HepG2 (cell line): ENCODE measurements around the gene TTC31. TPM values are rescaled to one million over a fixed set of nuclear protein-coding genes. Genes with fewer than 3 reads are reported as not detected.

Source experiments
- ATAC-seq: fragments of 200-7000 bp; cut with Tn5 transposase; 3 replicates; pipeline ENCODE4 v1.9.1; 2020; ENCODE audit warnings: mild to moderate bottlenecking, moderate library complexity
- BruUV-seq: library from RNA; stranded (reverse); fragments of 400-500 nt; replicated peaks from 2 replicates; lab custom pipeline; 2021; lab: Mats Ljungman, UMichigan
- CTCF ChIA-PET: fragments of 300-600 bp; formaldehyde crosslinking; extraction: SDS; loops from one replicate; lab custom pipeline; 2021; ENCODE audit warnings: low total read pairs, inconsistent platforms, low intra/inter-chr PET ratio; lab: Yijun Ruan, JAX
- POLR2A ChIA-PET: fragments of 350-600 bp; sonication (Branson Sonifier 250); formaldehyde crosslinking; loops from one replicate; lab custom pipeline; 2020; ENCODE audit warnings: antibody characterized with exemption, inconsistent platforms; lab: Yijun Ruan, JAX
- DNase-seq: peaks from one replicate; pipeline ENCODE4 v3.0.0-alpha.2; 2015; ENCODE audit warnings: low spot score
- FAIRE-seq: peaks from 3 replicates; lab custom pipeline; 2011; peaks lifted over from hg19 to GRCh38; lab: Jason Lieb, UNC
- H2AFZ ChIP-seq: one replicate; pipeline ENCODE4 v1.6.1; 2011; ENCODE audit warnings: low read length, inconsistent platforms
- H3K27ac ChIP-seq: fragments of 300-600 bp; 3 replicates; pipeline ENCODE4 v1.8.0; 2011; ENCODE audit warnings: mixed run types, mild to moderate bottlenecking, mixed read lengths, low read length, inconsistent platforms; ENCODE audit not compliant: insufficient read depth; ENCODE audit errors: extremely low read length
- H3K27me3 ChIP-seq, 2 experiments: fragments of 200-600 bp in 1 of 2; 2 replicates in 1 of 2; 3 replicates in 1 of 2; pipeline versions ENCODE4 v1.6.0 to v1.8.0; 2011; ENCODE audit warnings: low read length in 2 of 2, mild to moderate bottlenecking in 2 of 2, moderate library complexity in 2 of 2, inconsistent platforms in 1 of 2; ENCODE audit not compliant: insufficient read depth in 2 of 2, control insufficient read depth in 1 of 2
- H3K36me3 ChIP-seq, 2 experiments: fragments of 200-600 bp in 1 of 2; replicated peaks in 1 of 2; 2 replicates in 1 of 2; 3 replicates in 1 of 2; pipeline versions ENCODE4 v1.5.1 to v1.8.0; 2011; ENCODE audit warnings: low read length in 2 of 2, inconsistent platforms in 1 of 2; ENCODE audit not compliant: insufficient read depth in 2 of 2, control insufficient read depth in 1 of 2
- H3K4me1 ChIP-seq: 2 replicates; pipeline ENCODE4 v1.5.1; 2012; ENCODE audit warnings: low read length, inconsistent platforms; ENCODE audit not compliant: insufficient read depth
- H3K4me2 ChIP-seq: 2 replicates; pipeline ENCODE4 v1.6.0; 2011; ENCODE audit warnings: low read depth, low read length, inconsistent platforms
- H3K4me3 ChIP-seq, 3 experiments: fragments of 200-600 bp in 1 of 3; sonication (generic), shearing (Covaris generic) in 1 of 3; replicated peaks in 1 of 3; 2 replicates each; pipeline ENCODE4 v1.5.1; 2011 to 2016; ENCODE audit warnings: low read length in 3 of 3, inconsistent platforms in 2 of 3, low read depth in 2 of 3, mild to moderate bottlenecking in 2 of 3, control low read depth in 1 of 3, mixed read lengths in 1 of 3; ENCODE audit not compliant: insufficient read depth in 1 of 3
- H3K79me2 ChIP-seq: one replicate; pipeline ENCODE4 v1.6.1; 2011; ENCODE audit warnings: low read length, inconsistent platforms; ENCODE audit not compliant: insufficient read depth
- H3K9ac ChIP-seq: 2 replicates; pipeline ENCODE4 v1.6.0; 2011; ENCODE audit warnings: mild to moderate bottlenecking, low read depth, low read length, inconsistent platforms; ENCODE audit not compliant: insufficient read depth
- H3K9me3 ChIP-seq: 2 replicates; pipeline ENCODE4 v1.5.1; 2012; ENCODE audit warnings: mild to moderate bottlenecking, low read length
- H4K20me1 ChIP-seq: 2 replicates; pipeline ENCODE4 v1.6.0; 2011; ENCODE audit warnings: inconsistent platforms, mild to moderate bottlenecking, low read length, moderate library complexity; ENCODE audit not compliant: insufficient read depth
- CHD4 ChIP-seq: fragments of 200-600 bp; sonication (generic); IDR thresholded peaks from 2 replicates; pipeline ENCODE4 v1.7.0; 2017; ENCODE audit warnings: mild to moderate bottlenecking, low read length, borderline replicate concordance
- ELF1 ChIP-seq: sonication (generic); formaldehyde crosslinking; IDR thresholded peaks from 2 replicates; pipeline ENCODE4 v1.4.0; 2020; ENCODE audit warnings: missing genetic modification reagents
- FOXP1 ChIP-seq, 2 experiments: fragments of 450-650 bp in 1 of 2; IDR thresholded peaks; 2 replicates each; pipeline ENCODE4 v1.6.1; 2017 to 2018; ENCODE audit warnings: antibody characterized with exemption in 1 of 2
- HIVEP1 ChIP-seq: sonication (generic); formaldehyde crosslinking; IDR thresholded peaks from 2 replicates; pipeline ENCODE4 v1.4.0; 2020; ENCODE audit warnings: mild to moderate bottlenecking, missing genetic modification reagents
- KDM2A ChIP-seq: sonication (generic); formaldehyde crosslinking; IDR thresholded peaks from 2 replicates; pipeline ENCODE4 v1.4.0; 2020; ENCODE audit warnings: low read depth, missing genetic modification reagents, borderline replicate concordance
- MTERF4 ChIP-seq: sonication (generic); formaldehyde crosslinking; IDR thresholded peaks from 2 replicates; pipeline ENCODE4 v1.8.0; 2023; ENCODE audit warnings: mild to moderate bottlenecking, missing genetic modification reagents
- NFKBIZ ChIP-seq: IDR thresholded peaks from 2 replicates; pipeline ENCODE4 v1.6.1; 2018; ENCODE audit warnings: missing genetic modification reagents, missing compliant biosample characterization
- POLR2AphosphoS2 ChIP-seq: IDR thresholded peaks from 2 replicates; pipeline ENCODE4 v1.6.1; 2011; ENCODE audit warnings: low read depth, low read length, improper control_type of control experiment
- SALL2 ChIP-seq: sonication (generic); formaldehyde crosslinking; IDR thresholded peaks from 2 replicates; pipeline ENCODE4 v1.8.1; 2023; ENCODE audit warnings: mild to moderate bottlenecking, missing genetic modification reagents, inconsistent platforms
- SP4 ChIP-seq: sonication (generic); formaldehyde crosslinking; IDR thresholded peaks from 2 replicates; pipeline ENCODE4 v1.8.1; 2023; ENCODE audit warnings: mild to moderate bottlenecking, missing genetic modification reagents
- SRSF4 ChIP-seq: fragments of 200-400 bp; formaldehyde crosslinking; IDR thresholded peaks from one replicate; pipeline ENCODE4 v1.6.1; 2018; ENCODE audit warnings: mild to moderate bottlenecking, low read depth, low read length, moderate library complexity; ENCODE audit not compliant: poor library complexity, severe bottlenecking
- ZBTB1 ChIP-seq: sonication (generic); formaldehyde crosslinking; IDR thresholded peaks from 2 replicates; pipeline ENCODE4 v1.4.0; 2020; ENCODE audit warnings: missing genetic modification reagents, borderline replicate concordance
- ZFAT ChIP-seq: sonication (generic); formaldehyde crosslinking; conservative IDR thresholded peaks from 2 replicates; pipeline ENCODE4 v1.8.1; 2023; ENCODE audit warnings: missing genetic modification reagents, inconsistent platforms
- WGBS: methylation state at CpG from one replicate; pipeline ENCODE4 v1.1.6; 2017; ENCODE audit warnings: low lambda C conversion rate; 5-methylcytosine and 5-hydroxymethylcytosine counted together
- in situ Hi-C: cut with HindIII; loops from 2 replicates; pipeline ENCODE4 v1.10.0; 2017; ENCODE audit warnings: low pct_unique_long_range_greater_than_20kb; ENCODE audit not compliant: extremely low pct_ligation_motif_present
- intact Hi-C: fragments of 100-400 bp; cut with micrococcal nuclease; formaldehyde crosslinking; loops from one replicate; pipeline ENCODE4 v1.10.0; 2022; ENCODE audit not compliant: unreplicated experiment
- polyA plus RNA-seq, 8 experiments: library from polyadenylated mRNA; depleted of rRNA in 3 of 8; stranded (reverse) in 7 of 8; unstranded in 1 of 8; fragments of >200 nt; fragmentation: Illumina TruSeq in 4 of 8; extraction: Trizol in 4 of 8; gene quantifications; 2 replicates each; pipeline versions ENCODE4 v1.2.1 to v1.2.3, GENCODE V29; 2011 to 2016; ENCODE audit warnings: low read depth in 4 of 8, missing spikeins in 1 of 8, mixed read lengths in 1 of 8; ENCODE audit not compliant: insufficient read depth in 1 of 8
- total RNA-seq, 5 experiments: library from RNA; depleted of rRNA; stranded (reverse); fragments of >200 nt; fragmentation: Illumina TruSeq; extraction: Trizol; gene quantifications; 2 replicates each; pipeline ENCODE4 v1.2.3, GENCODE V29; 2016; ENCODE audit warnings: low read depth in 1 of 5
- TF ChIP-seq, protein P1 (sequence below): sonication (generic); formaldehyde crosslinking; IDR thresholded peaks from 2 replicates; pipeline ENCODE4 v1.5.1; 2020; ENCODE audit warnings: missing genetic modification reagents, mild to moderate bottlenecking, borderline replicate concordance
- TF ChIP-seq, protein P2 (sequence below): sonication (generic); formaldehyde crosslinking; IDR thresholded peaks from 2 replicates; pipeline ENCODE4 v1.4.0; 2020; ENCODE audit warnings: missing genetic modification reagents

TTC31 gene
- total and polyA plus RNA-seq, 2 of the 13 experiments (the other 11 are each of a cell fraction or from before 2014, with no cell fraction given) = 28.3 to 39.5 TPM

DNA sequence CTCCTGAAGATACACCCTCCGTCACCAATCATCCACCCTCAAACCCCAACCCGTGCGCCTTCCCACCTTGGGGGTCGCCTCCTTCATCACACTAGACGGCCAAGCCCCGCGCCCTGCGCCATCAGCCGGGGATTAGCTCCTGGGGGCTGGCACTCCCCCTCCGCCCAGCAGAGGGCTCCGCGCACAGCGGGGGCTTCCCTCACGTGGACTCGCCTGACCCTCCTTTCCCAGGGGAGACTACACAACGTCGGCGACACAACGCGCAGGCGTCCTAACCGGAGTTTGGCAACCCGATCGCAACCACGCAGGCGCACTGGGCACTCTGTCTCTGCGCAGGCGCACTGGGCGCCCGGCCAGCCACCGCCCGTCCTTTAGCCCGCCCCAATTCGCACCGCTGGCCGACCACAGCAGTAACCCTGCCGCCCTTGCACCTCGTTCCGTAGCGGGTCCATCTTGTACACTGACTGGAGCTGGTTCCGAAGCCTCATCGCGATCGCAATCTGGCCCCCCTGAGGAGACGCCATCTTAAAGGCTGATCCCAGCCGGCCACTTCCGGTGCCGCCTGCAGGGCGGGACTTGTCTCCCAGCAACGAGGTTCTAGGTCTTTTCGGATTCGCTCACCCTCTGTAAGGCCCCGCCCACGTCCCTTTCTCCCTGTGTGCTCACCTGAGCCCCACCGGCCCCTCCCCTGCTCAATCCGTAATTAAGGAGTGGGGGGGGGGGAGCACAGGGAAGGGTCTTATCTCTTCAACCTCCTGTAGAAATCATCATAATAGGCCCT is 24.5 kb downstream of the TTC31 start, which contains the start of gene PCGF1:
Gene PCGF1 (minus strand): TSS at position 551 of the 781 bp plus-strand sequence. CDS start 27 bp downstream, at position 524.
- Histone ChIP-seq H3K4me3 (peak within 1 kb of the TSS; percentile 79 to 97 (median 95)), H3K4me2 (peak within 1 kb of the TSS; percentile 98), H3K79me2 (peaks cover 41% of the 10 kb centered on the region), H4K20me1 (no peaks in the 10 kb centered on the region), H3K9me3 (no peaks in the 10 kb centered on the region), H3K27ac (peak within 1 kb of the TSS; percentile 95), H3K4me1 (peaks cover 72% of the 10 kb centered on the region), H3K9ac (peak within 1 kb of the TSS; percentile 94), H3K27me3 (no peaks in the 10 kb centered on the region; a peak in 1 of 5 replicates), H2AFZ (peak within 1 kb of the TSS; percentile 34), H3K36me3 (no peaks in the 10 kb centered on the region; a peak in 3 of 5 replicates)
- ATAC-seq (peak; percentile 78), DNase-seq (peak; percentile 98), FAIRE-seq (peak; percentile 86)
- no TSS peak for BruUV-seq
- in situ Hi-C loops (no loop called here), intact Hi-C loops (loop anchor here (1.0 to 2.0 kb wide), 3 partner anchors 22 to 79 kb away; partner anchors contain the start of genes AUP1, HTRA2 and TTC31)
- POLR2A ChIA-PET = interaction anchor here (0.8 to 16.5 kb wide), 18 partner anchors 9 to 94 kb away, joined by 3 to 795 read pairs (median 6); partner anchors contain the start of genes AUP1, CCDC142, DQX1 and HTRA2
- CTCF ChIA-PET = interaction anchor here (1.1 to 1.9 kb wide), 4 partner anchors 22 to 81 kb away, joined by 3 to 10 read pairs (median 7); partner anchors contain the start of genes AUP1, CCDC142, HTRA2 and TTC31
- 1% methylated on average over 34 of the region's 56 CpGs for WGBS
- peak; percentile 100 for TF ChIP-seq KDM2A (CRISPR knock-in tag)
- TF ChIP-seq SP4 (CRISPR knock-in tag) = peak; percentile 89
- TF ChIP-seq ELF1 (CRISPR knock-in tag) = peak; percentile 94
- TF ChIP-seq, protein P1, sequence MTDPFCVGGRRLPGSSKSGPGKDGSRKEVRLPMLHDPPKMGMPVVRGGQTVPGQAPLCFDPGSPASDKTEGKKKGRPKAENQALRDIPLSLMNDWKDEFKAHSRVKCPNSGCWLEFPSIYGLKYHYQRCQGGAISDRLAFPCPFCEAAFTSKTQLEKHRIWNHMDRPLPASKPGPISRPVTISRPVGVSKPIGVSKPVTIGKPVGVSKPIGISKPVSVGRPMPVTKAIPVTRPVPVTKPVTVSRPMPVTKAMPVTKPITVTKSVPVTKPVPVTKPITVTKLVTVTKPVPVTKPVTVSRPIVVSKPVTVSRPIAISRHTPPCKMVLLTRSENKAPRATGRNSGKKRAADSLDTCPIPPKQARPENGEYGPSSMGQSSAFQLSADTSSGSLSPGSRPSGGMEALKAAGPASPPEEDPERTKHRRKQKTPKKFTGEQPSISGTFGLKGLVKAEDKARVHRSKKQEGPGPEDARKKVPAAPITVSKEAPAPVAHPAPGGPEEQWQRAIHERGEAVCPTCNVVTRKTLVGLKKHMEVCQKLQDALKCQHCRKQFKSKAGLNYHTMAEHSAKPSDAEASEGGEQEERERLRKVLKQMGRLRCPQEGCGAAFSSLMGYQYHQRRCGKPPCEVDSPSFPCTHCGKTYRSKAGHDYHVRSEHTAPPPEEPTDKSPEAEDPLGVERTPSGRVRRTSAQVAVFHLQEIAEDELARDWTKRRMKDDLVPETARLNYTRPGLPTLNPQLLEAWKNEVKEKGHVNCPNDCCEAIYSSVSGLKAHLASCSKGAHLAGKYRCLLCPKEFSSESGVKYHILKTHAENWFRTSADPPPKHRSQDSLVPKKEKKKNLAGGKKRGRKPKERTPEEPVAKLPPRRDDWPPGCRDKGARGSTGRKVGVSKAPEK = peak; percentile 60; the same call in 1 of the 2 replicates
- TF ChIP-seq MTERF4 (CRISPR knock-in tag) = peak; percentile 98
- TF ChIP-seq NFKBIZ (CRISPR knock-in tag) = peak; percentile 77
- peak; percentile 44; the same call in 1 of the 2 replicates for TF ChIP-seq CHD4
- TF ChIP-seq ZFAT = no peak
- TF ChIP-seq POLR2AphosphoS2 = peak; percentile 83
- no peak for TF ChIP-seq SRSF4
- TF ChIP-seq HIVEP1 = peak; percentile 99
- TF ChIP-seq, protein P2, sequence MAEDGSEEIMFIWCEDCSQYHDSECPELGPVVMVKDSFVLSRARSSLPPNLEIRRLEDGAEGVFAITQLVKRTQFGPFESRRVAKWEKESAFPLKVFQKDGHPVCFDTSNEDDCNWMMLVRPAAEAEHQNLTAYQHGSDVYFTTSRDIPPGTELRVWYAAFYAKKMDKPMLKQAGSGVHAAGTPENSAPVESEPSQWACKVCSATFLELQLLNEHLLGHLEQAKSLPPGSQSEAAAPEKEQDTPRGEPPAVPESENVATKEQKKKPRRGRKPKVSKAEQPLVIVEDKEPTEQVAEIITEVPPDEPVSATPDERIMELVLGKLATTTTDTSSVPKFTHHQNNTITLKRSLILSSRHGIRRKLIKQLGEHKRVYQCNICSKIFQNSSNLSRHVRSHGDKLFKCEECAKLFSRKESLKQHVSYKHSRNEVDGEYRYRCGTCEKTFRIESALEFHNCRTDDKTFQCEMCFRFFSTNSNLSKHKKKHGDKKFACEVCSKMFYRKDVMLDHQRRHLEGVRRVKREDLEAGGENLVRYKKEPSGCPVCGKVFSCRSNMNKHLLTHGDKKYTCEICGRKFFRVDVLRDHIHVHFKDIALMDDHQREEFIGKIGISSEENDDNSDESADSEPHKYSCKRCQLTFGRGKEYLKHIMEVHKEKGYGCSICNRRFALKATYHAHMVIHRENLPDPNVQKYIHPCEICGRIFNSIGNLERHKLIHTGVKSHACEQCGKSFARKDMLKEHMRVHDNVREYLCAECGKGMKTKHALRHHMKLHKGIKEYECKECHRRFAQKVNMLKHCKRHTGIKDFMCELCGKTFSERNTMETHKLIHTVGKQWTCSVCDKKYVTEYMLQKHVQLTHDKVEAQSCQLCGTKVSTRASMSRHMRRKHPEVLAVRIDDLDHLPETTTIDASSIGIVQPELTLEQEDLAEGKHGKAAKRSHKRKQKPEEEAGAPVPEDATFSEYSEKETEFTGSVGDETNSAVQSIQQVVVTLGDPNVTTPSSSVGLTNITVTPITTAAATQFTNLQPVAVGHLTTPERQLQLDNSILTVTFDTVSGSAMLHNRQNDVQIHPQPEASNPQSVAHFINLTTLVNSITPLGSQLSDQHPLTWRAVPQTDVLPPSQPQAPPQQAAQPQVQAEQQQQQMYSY (CRISPR knock-in tag) = no peak; the same call in 1 of the 2 replicates
- no peak for TF ChIP-seq FOXP1 (IDR thresholded peaks at IDR 0.05)
- TF ChIP-seq FOXP1 (CRISPR knock-in tag; IDR thresholded peaks at IDR 0.05) = peak; percentile 28; the same call in 1 of the 2 replicates
- peak; percentile 98 for TF ChIP-seq SALL2 (CRISPR knock-in tag)
- TF ChIP-seq ZBTB1 = 0 out of 2 replicates have a peak, but pooled peaks have one; percentile 17
